Ovary (tissue), 3 donors: ENCODE measurements around the gene LRIF1.

Experiments used
- CTCF ChIP-seq, 3 donors: fragments of 450-650 bp in 2 of 3; fragments of 200-600 bp in 1 of 3; IDR thresholded peaks; one replicate each; pipeline versions ENCODE4 v1.5.1 to v1.8.0; 2016 to 2022; ENCODE audit warnings: antibody characterized with exemption in 3 of 3, mild to moderate bottlenecking in 1 of 3
- POLR2A ChIP-seq: fragments of 450-650 bp; IDR thresholded peaks from one replicate; pipeline ENCODE4 v1.6.1; 2017; ENCODE audit warnings: antibody characterized with exemption, mild to moderate bottlenecking, moderate library complexity
- donor health status: DM: no; HTN: no; CAD: no.

DNA sequence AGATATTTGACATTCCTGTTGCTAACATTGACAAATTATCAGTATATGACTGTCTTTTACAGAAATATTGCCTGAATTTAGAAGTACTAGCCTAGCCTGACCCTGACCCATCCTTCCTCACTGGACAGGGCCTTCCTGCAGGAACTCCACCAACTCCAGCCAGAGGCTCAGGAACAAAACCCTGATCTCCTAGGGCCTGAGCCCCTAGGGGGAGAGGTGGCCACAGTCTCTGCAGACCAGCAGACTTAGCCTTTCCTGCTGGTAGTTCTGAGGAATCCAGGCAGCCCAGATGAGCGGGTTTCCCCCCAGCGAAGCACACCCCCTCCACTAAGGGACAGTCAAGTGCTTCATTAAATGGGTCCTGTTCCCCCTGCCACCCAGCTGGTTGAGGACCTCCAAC is 44.3 kb upstream of the LRIF1 start:
- TF ChIP-seq POLR2A (no peak), CTCF (IDR thresholded peaks at IDR 0.05) (no peak)
